CMK (cell line): ENCODE data around the gene CEACAM7.
A peak's percentile ranks its signal among the peaks of the same experiment; 100 is the strongest.
"Not testable (repeated sequence)": the region's sequence is repeated elsewhere in the genome, so short reads cannot be mapped to it uniquely, and the experiment has no call there.

Source experiments
- DNase-seq: peaks from one replicate; pipeline ENCODE4 v3.0.0-alpha.2; 2010; ENCODE audit warnings: low read depth

Gene CEACAM7

GRCh38 chr19:41688098-41688497 lies at the start of gene CEACAM7:
TSS of gene CEACAM7 (minus strand) at chr19:41688270. CDS start at chr19:41688165, 105 bp downstream.
- no peak for DNase-seq

GRCh38 chr19:41735071-41735600 lies 47.1 kb upstream of the CEACAM7 start:
- no peak for DNase-seq

GRCh38 chr19:41734585-41734984 lies 46.5 kb upstream of the CEACAM7 start:
- DNase-seq = no peak

GRCh38 chr19:41734156-41734555 lies 46.1 kb upstream of the CEACAM7 start:
- DNase-seq = no peak

GRCh38 chr19:41726493-41726892 lies 38.4 kb upstream of the CEACAM7 start:
- DNase-seq = no peak

GRCh38 chr19:41720103-41720502 lies 32.0 kb upstream of the CEACAM7 start:
- no peak for DNase-seq

- DNase-seq = no peak
Measured at GRCh38 chr19:41718761-41719160, 30.7 kb upstream of the CEACAM7 start.

- no peak for DNase-seq
Measured at GRCh38 chr19:41714598-41714997, 26.5 kb upstream of the CEACAM7 start.

- no peak for DNase-seq
Measured at GRCh38 chr19:41711376-41712261, 23.5 kb upstream of the CEACAM7 start.

GRCh38 chr19:41709951-41710645 lies 22.0 kb upstream of the CEACAM7 start:
- no peak for DNase-seq

GRCh38 chr19:41709516-41709915 lies 21.4 kb upstream of the CEACAM7 start:
- DNase-seq = not testable (repeated sequence)

- no peak for DNase-seq
Measured at GRCh38 chr19:41708481-41708880, 20.4 kb upstream of the CEACAM7 start, which contains the start of gene CEACAM5. TSS of gene CEACAM5 (plus strand) at chr19:41708626. CDS start at chr19:41708732, 106 bp downstream.

GRCh38 chr19:41707871-41708371 lies 19.9 kb upstream of the CEACAM7 start:
- no peak for DNase-seq

GRCh38 chr19:41707502-41707812 lies 19.4 kb upstream of the CEACAM7 start:
- no peak for DNase-seq

GRCh38 chr19:41706741-41707501 lies 18.9 kb upstream of the CEACAM7 start:
- DNase-seq = peak; percentile 42

GRCh38 chr19:41705393-41706174 lies 17.5 kb upstream of the CEACAM7 start:
- no peak for DNase-seq

GRCh38 chr19:41703602-41704293 lies 15.7 kb upstream of the CEACAM7 start:
- DNase-seq = no peak

GRCh38 chr19:41702171-41702651 lies 14.1 kb upstream of the CEACAM7 start:
- DNase-seq = no peak

- DNase-seq = no peak
Measured at GRCh38 chr19:41701401-41702075, 13.5 kb upstream of the CEACAM7 start.
